ENCODE results near the gene DENND4C.

The DENND4C gene

GRCh38 chr9:19270421-19270949 lies 40.0 kb downstream of the DENND4C start:
- DNase-seq, result no peak

- DNase-seq, result no peak
Measured at GRCh38 chr9:19271081-19271480, 40.6 kb downstream of the DENND4C start.

- DNase-seq, result no peak
Measured at GRCh38 chr9:19281801-19282200, 51.3 kb downstream of the DENND4C start.

GRCh38 chr9:19283072-19283710 lies 52.7 kb downstream of the DENND4C start:
- DNase-seq, result no peak

GRCh38 chr9:19284729-19285128 lies 54.2 kb downstream of the DENND4C start:
- no peak for DNase-seq

- no peak for DNase-seq
Measured at GRCh38 chr9:19286634-19287188, 56.2 kb downstream of the DENND4C start.

GRCh38 chr9:19288081-19288480 lies 57.6 kb downstream of the DENND4C start:
- DNase-seq, result no peak

- DNase-seq, result no peak
Measured at GRCh38 chr9:19290103-19290502, 59.6 kb downstream of the DENND4C start.

- no peak for DNase-seq
Measured at GRCh38 chr9:19294219-19294618, 63.7 kb downstream of the DENND4C start.

GRCh38 chr9:19298436-19299000 lies 68.0 kb downstream of the DENND4C start:
- no peak for DNase-seq

- no peak for DNase-seq
Measured at GRCh38 chr9:19303216-19303615, 72.7 kb downstream of the DENND4C start.

GRCh38 chr9:19306568-19306967 lies 76.1 kb downstream of the DENND4C start:
- DNase-seq, result no peak

- no peak for DNase-seq
Measured at GRCh38 chr9:19310246-19310645, 79.8 kb downstream of the DENND4C start.

GRCh38 chr9:19313573-19313972 lies 83.1 kb downstream of the DENND4C start:
- DNase-seq, result no peak

GRCh38 chr9:19320495-19320894 lies 90.0 kb downstream of the DENND4C start:
- no peak for DNase-seq

- no peak for DNase-seq
Measured at GRCh38 chr9:19331877-19332276, 101.4 kb downstream of the DENND4C start.

- DNase-seq, result no peak
Measured at GRCh38 chr9:19336166-19336565, 105.7 kb downstream of the DENND4C start.

GRCh38 chr9:19342947-19343346 lies 112.5 kb downstream of the DENND4C start:
- no peak for DNase-seq

- no peak for DNase-seq
Measured at GRCh38 chr9:19358701-19359100, 128.2 kb downstream of the DENND4C start.

GRCh38 chr9:19369107-19369506 lies 138.6 kb downstream of the DENND4C start:
- DNase-seq, result no peak

- DNase-seq, result no peak
Measured at GRCh38 chr9:19371942-19372341, 141.4 kb downstream of the DENND4C start.

GRCh38 chr9:19372567-19372966 lies 142.1 kb downstream of the DENND4C start:
- no peak for DNase-seq

GRCh38 chr9:19373527-19373926 lies 143.0 kb downstream of the DENND4C start:
- no peak for DNase-seq

- DNase-seq, result no peak
Measured at GRCh38 chr9:19375538-19375937, 145.0 kb downstream of the DENND4C start.

- no peak for DNase-seq
Measured at GRCh38 chr9:19376931-19377330, 146.4 kb downstream of the DENND4C start.
